Measurements from ENCODE around the gene MYBPC3. TPM values are rescaled to one million over a fixed set of nuclear protein-coding genes. Genes with fewer than 3 reads are reported as not detected.

Gene MYBPC3
- total RNA-seq = not detected

GRCh38 chr11:47352556-47352955 lies at the start of gene MYBPC3:
TSS of gene MYBPC3 (minus strand) at chr11:47352702. CDS start at chr11:47352647, 55 bp downstream.
- H3K27me3 Mint-ChIP-seq = no peaks in the 10 kb centered on the region
- no peak within 1 kb of the TSS for H3K4me3 Mint-ChIP-seq
- DNase-seq (no peak), ATAC-seq (no peak)
- CTCF ChIA-PET = no interaction called here
- H3K36me3 Mint-ChIP-seq = no peaks in the 10 kb centered on the region
- H3K4me1 Mint-ChIP-seq = no peaks in the 10 kb centered on the region
- H3K27ac Mint-ChIP-seq = no peak within 1 kb of the TSS
- H3K9me3 Mint-ChIP-seq (ENCODE audit: low read depth) = no peaks in the 10 kb centered on the region

- no peaks in the 10 kb centered on the region for H3K27me3 Mint-ChIP-seq
- DNase-seq (no peak), ATAC-seq (no peak)
Measured at GRCh38 chr11:47400768-47401279, 48.3 kb upstream of the MYBPC3 start.

GRCh38 chr11:47399860-47400767 lies 47.6 kb upstream of the MYBPC3 start:
- peak; percentile 87 for ATAC-seq
- Mint-ChIP-seq H3K4me1 (peaks cover 15% of the 10 kb centered on the region), H3K27ac (peak overlapping the region; percentile 59), H3K36me3 (no peaks in the 10 kb centered on the region), H3K9me3 (ENCODE audit: low read depth) (no peaks in the 10 kb centered on the region), H3K27me3 (no peaks in the 10 kb centered on the region), H3K4me3 (peak overlapping the region; percentile 66)
- no peak for DNase-seq
- CTCF ChIA-PET = interaction anchor here (1.1 to 2.0 kb wide), 3 partner anchors 11 to 26 kb away, joined by 4 to 12 read pairs (median 6); no protein-coding TSS in a partner anchor

More at GRCh38 chr11:47400768-47401279, 48.3 kb upstream of the MYBPC3 start:
- H3K4me1 Mint-ChIP-seq = peaks cover 10% of the 10 kb centered on the region
- peak overlapping the region; percentile 62 for H3K4me3 Mint-ChIP-seq
- CTCF ChIA-PET = no interaction called here
- no peaks in the 10 kb centered on the region for H3K36me3 Mint-ChIP-seq
- no peaks in the 10 kb centered on the region for H3K9me3 Mint-ChIP-seq (ENCODE audit: low read depth)
- H3K27ac Mint-ChIP-seq = peak overlapping the region; percentile 59

- DNase-seq = no peak
- no peaks in the 10 kb centered on the region for H3K27me3 Mint-ChIP-seq
- no peaks in the 10 kb centered on the region for H3K36me3 Mint-ChIP-seq
- no peaks in the 10 kb centered on the region for H3K9me3 Mint-ChIP-seq (ENCODE audit: low read depth)
- ATAC-seq = no peak
- no peak overlapping the region for H3K27ac Mint-ChIP-seq
- H3K4me3 Mint-ChIP-seq = no peak overlapping the region
- CTCF ChIA-PET = interaction anchor here (1.0 to 2.0 kb wide), 5 partner anchors 9 to 24 kb away, joined by 3 to 12 read pairs (median 4); no protein-coding TSS in a partner anchor
- peaks cover 29% of the 10 kb centered on the region for H3K4me1 Mint-ChIP-seq
Measured at GRCh38 chr11:47398551-47398950, 46.0 kb upstream of the MYBPC3 start.

GRCh38 chr11:47398011-47398410 lies 45.5 kb upstream of the MYBPC3 start:
- CTCF ChIA-PET = interaction anchor here (1.2 to 11.4 kb wide), 4 partner anchors 9 to 24 kb away, joined by 3 to 90 read pairs (median 4); partner anchors contain the start of gene SLC39A13
- no peaks in the 10 kb centered on the region for H3K27me3 Mint-ChIP-seq
- DNase-seq (no peak), ATAC-seq (no peak)
- H3K4me1 Mint-ChIP-seq = peaks cover 29% of the 10 kb centered on the region
- no peak overlapping the region for H3K27ac Mint-ChIP-seq
- no peaks in the 10 kb centered on the region for H3K9me3 Mint-ChIP-seq (ENCODE audit: low read depth)
- H3K36me3 Mint-ChIP-seq = no peaks in the 10 kb centered on the region
- H3K4me3 Mint-ChIP-seq = no peak overlapping the region

GRCh38 chr11:47396049-47396320 lies 43.5 kb upstream of the MYBPC3 start:
- CTCF ChIA-PET = interaction anchor here (11.4 kb wide), 1 partner anchor 14 kb away, joined by 90 read pairs; the partner anchor contains the start of gene SLC39A13

GRCh38 chr11:47395223-47396048 lies 42.9 kb upstream of the MYBPC3 start:
- Mint-ChIP-seq H3K27ac (peak overlapping the region; percentile 86), H3K4me3 (no peak overlapping the region), H3K9me3 (ENCODE audit: low read depth) (no peaks in the 10 kb centered on the region), H3K4me1 (peaks cover 26% of the 10 kb centered on the region), H3K36me3 (no peaks in the 10 kb centered on the region), H3K27me3 (no peaks in the 10 kb centered on the region)
- ATAC-seq (peak; percentile 3), DNase-seq (no peak)
- CTCF ChIA-PET = interaction anchor here (3.4 to 11.4 kb wide), 2 partner anchors 15 to 22 kb away, joined by 34 to 90 read pairs; partner anchors contain the start of gene SLC39A13

More at GRCh38 chr11:47396049-47396320, 43.5 kb upstream of the MYBPC3 start:
- Mint-ChIP-seq H3K9me3 (ENCODE audit: low read depth) (no peaks in the 10 kb centered on the region), H3K36me3 (no peaks in the 10 kb centered on the region), H3K27me3 (no peaks in the 10 kb centered on the region), H3K27ac (peak overlapping the region; percentile 86), H3K4me3 (no peak overlapping the region), H3K4me1 (peaks cover 29% of the 10 kb centered on the region)
- ATAC-seq = no peak
- DNase-seq = no peak

GRCh38 chr11:47394322-47395222 lies 42.1 kb upstream of the MYBPC3 start:
- no peak overlapping the region for H3K4me3 Mint-ChIP-seq
- no peaks in the 10 kb centered on the region for H3K9me3 Mint-ChIP-seq (ENCODE audit: low read depth)
- peak; percentile 78 for DNase-seq
- H3K4me1 Mint-ChIP-seq = peaks cover 29% of the 10 kb centered on the region
- H3K27me3 Mint-ChIP-seq = no peaks in the 10 kb centered on the region
- peak; percentile 86 for ATAC-seq
- no peaks in the 10 kb centered on the region for H3K36me3 Mint-ChIP-seq
- H3K27ac Mint-ChIP-seq = peak overlapping the region; percentile 86
- CTCF ChIA-PET = interaction anchor here (3.4 to 11.4 kb wide), 2 partner anchors 15 to 21 kb away, joined by 34 to 90 read pairs; partner anchors contain the start of gene SLC39A13

GRCh38 chr11:47394050-47394321 lies 41.5 kb upstream of the MYBPC3 start:
- DNase-seq = no peak
- no peaks in the 10 kb centered on the region for H3K36me3 Mint-ChIP-seq
- peak overlapping the region; percentile 86 for H3K27ac Mint-ChIP-seq
- no peak for ATAC-seq
- H3K27me3 Mint-ChIP-seq = no peaks in the 10 kb centered on the region
- no peak overlapping the region for H3K4me3 Mint-ChIP-seq
- no peaks in the 10 kb centered on the region for H3K9me3 Mint-ChIP-seq (ENCODE audit: low read depth)
- H3K4me1 Mint-ChIP-seq = peaks cover 33% of the 10 kb centered on the region
- CTCF ChIA-PET = interaction anchor here (1.7 to 11.4 kb wide), 3 partner anchors 9 to 20 kb away, joined by 7 to 90 read pairs (median 34); partner anchors contain the start of gene SLC39A13

- H3K27ac Mint-ChIP-seq = peak overlapping the region; percentile 86
- CTCF ChIA-PET = interaction anchor here (0.5 to 11.4 kb wide), 6 partner anchors 9 to 934 kb away, joined by 3 to 90 read pairs (median 6); partner anchors contain the start of gene SLC39A13
- no peak for ATAC-seq
- H3K27me3 Mint-ChIP-seq = no peaks in the 10 kb centered on the region
- no peak overlapping the region for H3K4me3 Mint-ChIP-seq
- no peaks in the 10 kb centered on the region for H3K36me3 Mint-ChIP-seq
- DNase-seq = no peak
- H3K9me3 Mint-ChIP-seq (ENCODE audit: low read depth) = no peaks in the 10 kb centered on the region
- H3K4me1 Mint-ChIP-seq = peaks cover 35% of the 10 kb centered on the region
Measured at GRCh38 chr11:47393163-47394049, 40.9 kb upstream of the MYBPC3 start.

- Mint-ChIP-seq H3K36me3 (no peaks in the 10 kb centered on the region), H3K4me1 (peaks cover 35% of the 10 kb centered on the region), H3K27me3 (no peaks in the 10 kb centered on the region), H3K27ac (no peak overlapping the region), H3K4me3 (no peak overlapping the region), H3K9me3 (ENCODE audit: low read depth) (no peaks in the 10 kb centered on the region)
- ATAC-seq (no peak), DNase-seq (no peak)
- CTCF ChIA-PET = interaction anchor here (0.5 to 11.4 kb wide), 8 partner anchors 10 to 933 kb away, joined by 3 to 90 read pairs (median 4); partner anchors contain the start of gene SLC39A13
Measured at GRCh38 chr11:47392546-47393162, 40.2 kb upstream of the MYBPC3 start.

Data from activated CD8-positive, alpha-beta memory T cell treated with anti-CD3 and anti-CD28 coated beads, Interleukin-2, amount 10 ng/mL, durations not matched to agents 7 days and 5 days (primary cell).